ENCODE data around the gene MGA. TPM values are rescaled to one million over a fixed set of nuclear protein-coding genes. Genes with fewer than 3 reads are reported as not detected.

Gene MGA
- total and polyA plus RNA-seq, 4 donors = 2.7 to 86.2 (median 14.1) TPM

DNA sequence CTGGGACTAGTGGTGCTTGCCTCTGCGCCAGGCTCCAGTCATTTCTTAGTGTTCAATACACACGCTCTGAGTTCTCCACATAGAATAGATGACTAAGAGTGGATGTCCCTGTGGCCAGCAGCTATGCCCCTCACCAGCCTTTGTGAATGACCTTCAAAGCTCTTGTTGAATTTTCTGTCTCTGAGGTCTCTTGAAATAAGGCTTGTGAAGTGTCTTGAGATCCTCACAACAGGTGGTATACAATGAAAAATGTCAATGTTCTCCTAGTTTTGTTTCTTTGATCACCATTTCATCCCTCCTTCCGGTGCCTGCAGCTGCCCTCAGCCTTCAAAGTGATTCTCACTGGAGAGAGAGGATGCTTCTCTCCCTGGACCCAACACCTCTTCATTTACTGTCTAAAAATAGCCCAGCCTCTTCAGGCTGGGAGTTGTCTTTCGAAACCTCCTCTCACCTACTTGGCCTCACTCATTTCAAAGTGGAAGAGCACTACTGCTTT is 119.5 kb downstream of the MGA start:
- Histone ChIP-seq H3K36me3 (ENCODE audit: control insufficient read depth in 4 of 4, insufficient read depth in 4 of 4, low read length in 4 of 4) (peaks cover 0 to 3% (median 0%) of the 10 kb centered on the region in 4 donors), H3K9me3 (ENCODE audit: control insufficient read depth in 4 of 4, insufficient read depth in 3 of 4, low read length in 3 of 4) (no peaks in the 10 kb centered on the region), H3K27ac (ENCODE audit: low read depth in 1 of 2, low read length in 1 of 2) (peak overlapping the region in 1 of 2 donors; percentile 22), H3K9ac (ENCODE audit: insufficient read depth in 1 of 2, low read length in 2 of 2) (no peak overlapping the region), H3K4me1 (ENCODE audit: control insufficient read depth in 5 of 5, insufficient read depth in 5 of 5, low read length in 5 of 5) (peaks cover 13 to 33% (median 26%) of the 10 kb centered on the region in 5 donors), H3K27me3 (ENCODE audit: control insufficient read depth in 3 of 3, insufficient read depth in 3 of 3, low read length in 2 of 3) (no peaks in the 10 kb centered on the region), H3K4me3 (no peak overlapping the region)
- TF ChIP-seq CTCF (IDR thresholded peaks at IDR 0.05; ENCODE audit: control extremely low read depth, extremely low read depth) = no peak
- WGBS, 2 donors = 76 to 89% methylated on average over 4 of the region's 4 CpGs
- DNase-seq (no peak), ATAC-seq (ENCODE audit: insufficient read depth, low FRiP score) (peak; percentile 15)

- Histone ChIP-seq H3K27me3 (ENCODE audit: control insufficient read depth in 3 of 3, insufficient read depth in 3 of 3, low read length in 2 of 3) (no peaks in the 10 kb centered on the region), H3K36me3 (ENCODE audit: control insufficient read depth in 4 of 4, insufficient read depth in 4 of 4, low read length in 4 of 4) (peaks cover 0 to 3% (median 0%) of the 10 kb centered on the region in 4 donors), H3K4me3 (no peak overlapping the region), H3K27ac (ENCODE audit: low read depth in 1 of 2, low read length in 1 of 2) (peak overlapping the region in 1 of 2 donors; percentile 22), H3K4me1 (ENCODE audit: control insufficient read depth in 5 of 5, insufficient read depth in 5 of 5, low read length in 5 of 5) (peaks cover 7 to 28% (median 23%) of the 10 kb centered on the region in 5 donors), H3K9me3 (ENCODE audit: control insufficient read depth in 4 of 4, insufficient read depth in 3 of 4, low read length in 3 of 4) (no peaks in the 10 kb centered on the region), H3K9ac (ENCODE audit: insufficient read depth in 1 of 2, low read length in 2 of 2) (no peak overlapping the region)
- WGBS, 2 donors = 48 to 59% methylated on average over 2 of the region's 2 CpGs
- no peak for TF ChIP-seq CTCF (IDR thresholded peaks at IDR 0.05; ENCODE audit: control extremely low read depth, extremely low read depth)
- no peak for DNase-seq
- no peak for ATAC-seq (ENCODE audit: insufficient read depth, low FRiP score)
Observed at GRCh38 chr15:41780266-41780665, 120.1 kb downstream of the MGA start.

GRCh38 chr15:41780727-41781126 is 120.5 kb downstream of the MGA start:
- Histone ChIP-seq H3K4me1 (ENCODE audit: control insufficient read depth in 5 of 5, insufficient read depth in 5 of 5, low read length in 5 of 5) (peaks cover 6 to 24% (median 19%) of the 10 kb centered on the region in 5 donors), H3K27me3 (ENCODE audit: control insufficient read depth in 3 of 3, insufficient read depth in 3 of 3, low read length in 2 of 3) (no peaks in the 10 kb centered on the region), H3K4me3 (no peak overlapping the region), H3K9ac (ENCODE audit: insufficient read depth in 1 of 2, low read length in 2 of 2) (no peak overlapping the region), H3K27ac (ENCODE audit: low read depth in 1 of 2, low read length in 1 of 2) (no peak overlapping the region), H3K9me3 (ENCODE audit: control insufficient read depth in 4 of 4, insufficient read depth in 3 of 4, low read length in 3 of 4) (no peaks in the 10 kb centered on the region), H3K36me3 (ENCODE audit: control insufficient read depth in 4 of 4, insufficient read depth in 4 of 4, low read length in 4 of 4) (peaks cover 0 to 3% (median 0%) of the 10 kb centered on the region in 4 donors)
- TF ChIP-seq CTCF (IDR thresholded peaks at IDR 0.05; ENCODE audit: control extremely low read depth, extremely low read depth) = no peak
- no peak for DNase-seq
- ATAC-seq (ENCODE audit: insufficient read depth, low FRiP score) = no peak
- WGBS, 2 donors = 10 to 30% methylated on average over 1 of the region's 1 CpG

Measured in lung (tissue), 12 donors.